GM21825 (cell line): ENCODE results near the gene PDE6C.
"Not testable (repeated sequence)": the region's sequence is repeated elsewhere in the genome, so short reads cannot be mapped to it uniquely, and the experiment has no call there.

Source experiments
- ATAC-seq: cut with Tn5 transposase; IDR thresholded peaks from one replicate; pipeline ENCODE4 v1.9.1; 2021; ENCODE audit warnings: mild to moderate bottlenecking, moderate library complexity; ENCODE audit not compliant: unreplicated experiment

PDE6C gene

DNA sequence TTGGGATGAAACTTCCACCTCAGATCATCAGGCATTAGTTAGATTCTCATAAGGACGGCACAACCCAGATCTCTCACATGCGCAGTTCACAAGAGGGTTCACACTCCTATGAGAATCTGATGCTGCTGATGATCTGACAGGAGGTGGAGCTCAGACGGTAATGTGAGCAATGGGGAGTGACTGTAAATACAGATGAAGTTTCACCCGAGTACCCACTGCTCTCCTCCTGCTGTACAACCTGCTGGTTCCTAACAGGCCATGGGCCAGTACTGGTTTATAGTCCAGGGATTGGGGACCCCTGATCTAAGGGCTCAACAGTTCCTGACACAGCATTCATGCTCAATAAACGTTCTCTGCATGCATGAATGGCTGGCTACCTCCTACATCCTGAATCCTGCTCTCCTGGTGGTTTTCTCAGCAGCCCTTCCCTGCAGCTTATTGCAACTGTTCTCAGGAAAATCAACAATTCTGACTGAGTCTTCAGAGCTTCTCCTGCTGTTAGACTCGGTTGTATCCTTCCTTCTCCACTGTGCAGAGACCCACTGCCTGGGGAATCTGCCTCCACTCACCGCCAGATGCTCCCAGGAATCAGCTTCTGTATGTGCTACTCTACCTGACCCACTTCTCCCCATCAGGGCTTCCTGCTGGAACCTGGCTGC is 17.4 kb downstream of the PDE6C start:
- ATAC-seq, result no peak

DNA sequence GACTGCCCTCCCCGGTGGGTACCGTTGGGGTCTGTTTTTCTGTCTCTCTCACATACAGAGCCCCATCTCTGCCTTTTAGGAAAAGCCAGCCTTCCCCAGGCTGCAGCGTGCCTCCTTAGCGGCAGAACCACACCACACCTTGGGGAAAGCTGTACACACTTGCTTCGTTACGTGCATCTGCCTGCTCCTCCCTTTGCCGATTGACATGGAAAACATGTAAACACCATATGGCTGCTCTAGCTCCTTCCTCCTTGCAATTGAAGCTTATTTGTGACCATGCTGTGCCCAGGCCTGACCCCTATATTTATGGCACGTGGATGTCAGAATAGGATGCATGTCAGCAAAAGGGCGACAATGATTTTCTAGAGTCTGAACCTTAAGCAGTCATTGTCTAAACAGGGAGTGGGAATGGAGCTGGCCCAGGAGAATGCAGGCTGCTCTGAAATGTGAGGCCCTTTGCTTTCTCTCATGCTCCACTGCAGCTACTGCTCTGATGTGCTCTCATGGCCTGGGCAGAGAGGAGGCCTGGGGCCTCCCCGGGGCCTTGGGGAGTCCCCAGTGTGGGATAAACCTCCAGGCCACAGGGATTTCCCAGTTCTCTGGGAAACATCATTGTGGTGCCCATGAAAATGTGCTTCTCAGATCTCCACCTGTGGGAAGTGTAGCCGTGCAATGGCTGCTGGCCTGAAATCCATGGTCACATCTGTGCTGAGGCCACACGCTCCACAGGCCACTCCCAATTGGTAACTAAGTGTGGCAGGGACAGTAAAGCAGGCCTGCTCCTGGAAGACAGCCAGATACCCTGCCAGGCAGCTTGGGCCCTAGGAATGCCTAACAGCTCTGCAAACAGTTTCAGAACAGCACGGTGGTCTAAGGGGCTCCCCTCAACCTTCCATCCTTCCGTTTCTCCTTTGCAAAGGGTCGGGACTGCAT is 18.6 kb downstream of the PDE6C start:
- no peak for ATAC-seq

DNA sequence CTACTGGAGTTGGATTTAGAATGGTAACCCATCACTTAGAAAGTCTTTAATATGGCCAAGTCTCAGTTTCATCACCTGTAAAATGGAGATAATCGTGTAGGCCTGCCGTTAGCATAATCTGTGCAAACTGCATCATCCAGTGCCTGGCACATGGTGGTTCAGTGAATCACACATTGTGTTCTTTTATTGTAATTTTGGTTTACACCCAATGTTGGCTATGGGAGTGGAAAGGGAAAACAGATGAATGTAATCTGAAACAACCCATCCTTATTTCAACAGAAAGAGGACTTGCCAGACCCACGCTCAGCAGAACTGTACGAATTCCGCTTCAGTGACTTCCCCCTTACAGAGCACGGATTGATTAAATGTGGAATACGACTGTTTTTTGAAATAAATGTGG is 27.5 kb downstream of the PDE6C start:
- no peak for ATAC-seq

DNA sequence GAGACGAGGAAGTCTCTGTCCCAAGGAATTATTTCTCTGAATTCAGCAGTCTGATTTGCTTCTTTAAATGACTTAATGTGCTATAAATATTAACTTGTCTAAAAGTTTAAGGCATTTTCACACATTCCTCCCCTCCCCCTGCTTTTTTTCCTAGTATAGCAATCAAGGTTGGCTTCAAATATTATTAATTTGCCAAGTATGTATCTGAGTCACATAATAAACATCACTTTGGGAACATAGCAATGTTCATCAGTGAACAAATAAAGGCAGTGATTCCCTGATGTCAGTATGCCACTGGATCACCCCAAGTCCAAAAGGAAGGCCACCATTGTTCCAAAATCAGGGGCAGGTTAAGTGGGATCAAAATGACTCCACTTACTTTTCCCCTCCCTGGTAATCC is 40.5 kb downstream of the PDE6C start:
- no peak for ATAC-seq

DNA sequence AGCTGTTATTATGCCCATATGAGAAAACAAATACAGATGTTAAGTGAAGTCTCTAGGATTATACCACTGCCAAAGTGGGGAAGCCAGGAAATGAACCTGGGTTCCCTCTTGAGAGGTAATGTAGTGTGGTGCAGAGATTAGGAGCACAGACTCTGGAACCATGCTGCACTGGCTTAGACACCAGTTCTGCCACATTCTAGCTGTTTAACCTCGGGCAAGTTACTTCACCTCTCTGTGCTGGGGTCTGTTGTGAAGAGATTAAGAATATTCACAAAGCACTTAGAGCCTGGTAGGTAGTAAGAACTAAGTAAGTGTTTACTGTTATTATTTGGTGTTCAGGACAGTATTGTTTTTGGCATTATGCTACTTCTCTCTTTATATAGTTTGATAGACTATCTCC is 41.9 kb downstream of the PDE6C start:
- ATAC-seq, result no peak

DNA sequence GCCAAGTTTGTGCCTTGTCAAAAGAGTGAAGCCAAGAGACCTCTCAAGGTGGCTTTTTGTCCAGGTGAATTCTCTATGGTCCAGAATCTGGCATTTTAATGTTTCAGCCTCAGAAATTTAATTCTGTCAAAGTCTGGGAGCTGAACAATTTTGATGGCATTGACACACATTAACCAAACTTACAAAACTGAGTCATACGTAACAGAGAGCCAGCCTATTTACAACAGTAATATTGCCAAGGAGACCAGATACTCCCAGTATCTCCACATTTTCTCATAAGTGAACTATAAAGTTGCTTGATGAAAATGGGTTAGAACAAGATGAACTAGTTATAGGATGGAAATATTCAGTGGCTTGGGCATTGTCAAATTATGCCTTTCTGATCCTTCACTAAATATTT is 43.8 kb downstream of the PDE6C start:
- no peak for ATAC-seq

DNA sequence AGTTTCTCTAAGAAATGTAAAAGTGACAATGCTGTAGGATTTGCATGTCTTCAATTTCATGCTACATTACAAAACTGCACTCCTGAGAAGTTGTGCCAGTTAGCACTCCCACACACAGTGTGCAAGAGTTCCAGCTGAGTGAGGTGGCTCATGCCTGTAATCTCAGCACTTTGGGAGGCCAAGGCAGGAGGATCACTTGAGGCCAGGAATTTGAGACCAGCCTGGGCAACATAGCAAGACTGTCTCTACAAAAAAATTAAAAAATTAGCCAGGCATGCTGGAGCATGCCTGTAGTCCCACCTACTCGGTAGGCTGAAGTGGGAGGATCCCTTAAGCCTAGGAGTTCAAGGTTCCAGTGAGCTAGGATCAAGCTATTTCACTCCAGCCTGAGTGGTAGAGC is 45.4 kb downstream of the PDE6C start:
- no peak for ATAC-seq

DNA sequence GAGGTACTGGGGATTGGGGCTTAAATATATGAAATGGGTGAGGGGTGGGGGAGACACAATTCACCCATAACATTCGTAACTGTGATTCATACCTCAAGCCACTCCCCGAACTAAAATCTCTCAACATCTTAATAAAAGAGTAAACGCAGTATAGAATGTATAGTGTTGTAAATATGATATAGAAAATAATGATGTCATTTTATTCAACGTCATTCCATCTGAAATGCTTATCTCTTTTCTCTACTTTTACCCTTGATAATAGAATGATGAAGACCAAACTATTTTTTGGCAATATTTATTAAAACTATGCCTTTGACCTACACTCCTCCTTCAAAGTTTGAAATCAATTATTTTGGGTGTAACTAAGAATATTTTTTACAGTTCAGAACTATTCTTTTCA is 53.7 kb downstream of the PDE6C start:
- no peak for ATAC-seq

DNA sequence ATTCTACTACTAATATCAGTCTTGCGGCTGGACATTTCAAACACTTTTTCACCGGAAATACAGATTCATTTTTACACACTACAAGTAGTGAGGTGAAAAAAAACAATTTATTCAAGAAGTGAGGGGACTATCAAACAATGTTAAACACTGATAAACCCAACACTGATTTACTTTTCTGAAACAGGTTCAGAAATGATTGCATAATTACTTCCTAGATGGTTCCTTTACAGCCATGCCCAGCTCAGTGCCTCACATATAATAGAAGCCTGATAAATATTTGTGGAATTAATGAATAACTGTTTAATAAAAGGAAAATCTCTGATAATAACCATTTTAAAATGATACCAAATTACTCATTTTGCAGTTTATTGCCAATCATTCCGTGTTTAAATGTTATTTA is 55.5 kb downstream of the PDE6C start:
- ATAC-seq, result no peak

DNA sequence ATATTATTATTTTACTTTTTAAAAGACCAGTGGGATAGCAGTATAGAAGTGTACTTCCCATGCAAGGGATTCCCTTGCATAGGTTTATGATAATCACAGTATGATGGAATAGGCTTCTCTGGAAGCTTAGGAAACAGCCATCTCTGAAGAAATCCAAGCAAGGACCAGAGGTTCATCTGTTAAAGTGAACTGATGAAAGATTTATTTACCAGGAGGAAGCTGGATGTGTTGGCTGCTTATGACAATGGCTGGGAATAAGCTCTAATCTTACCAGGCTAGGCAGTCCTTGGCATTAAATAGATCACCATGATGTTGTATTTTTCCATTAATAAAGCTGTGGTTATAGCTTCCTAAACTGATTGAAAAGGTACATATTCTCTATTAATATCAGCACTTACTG is 58.0 kb downstream of the PDE6C start:
- no peak for ATAC-seq

DNA sequence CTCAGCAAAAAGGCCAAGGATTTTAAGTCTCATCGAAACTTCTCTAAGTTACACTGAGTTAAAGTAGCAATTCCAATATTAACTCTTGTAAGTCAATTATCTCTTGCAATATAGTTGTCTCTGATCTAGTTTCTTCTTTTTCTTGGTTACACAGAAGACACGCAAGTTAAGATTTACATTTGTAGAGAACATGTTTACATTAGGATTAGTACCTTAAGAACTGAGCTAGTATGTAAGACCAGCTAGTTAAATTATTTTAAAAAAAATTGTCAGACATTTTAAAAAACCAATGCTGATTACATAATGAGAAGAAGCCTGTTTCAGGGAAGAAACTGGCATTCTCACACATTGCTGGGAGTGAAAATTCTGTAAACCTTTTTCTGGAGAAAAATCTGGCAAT is 58.7 kb downstream of the PDE6C start:
- ATAC-seq, result no peak

DNA sequence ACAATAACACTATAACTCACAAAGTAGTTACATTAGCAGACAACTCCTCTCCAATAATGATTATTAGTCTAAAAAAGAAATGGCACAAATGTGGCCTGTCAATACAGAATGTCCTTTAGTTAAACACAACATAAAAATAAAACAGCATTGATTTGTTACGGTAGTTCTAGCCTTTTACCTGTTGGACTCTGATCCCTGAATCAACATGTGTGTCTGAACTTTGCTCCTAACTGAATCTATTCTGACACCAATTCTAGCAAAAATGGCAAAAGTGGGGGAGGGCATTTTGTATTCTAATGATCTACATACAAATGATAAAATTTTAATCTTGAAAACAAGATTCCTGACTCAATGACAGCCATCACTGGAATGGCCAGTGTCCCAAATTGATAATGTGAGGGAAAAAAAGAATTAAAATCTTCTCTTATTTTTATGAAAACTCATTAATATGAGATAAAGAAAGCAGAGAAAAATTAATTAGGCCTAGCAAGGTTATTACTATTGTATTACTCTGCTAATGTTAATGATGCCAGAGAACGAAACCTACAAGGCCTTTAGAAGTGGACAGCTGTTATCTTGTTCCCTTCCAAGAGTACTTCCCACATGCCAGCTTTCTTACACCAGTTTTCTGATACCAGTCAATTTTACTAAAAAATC is 59.8 kb downstream of the PDE6C start:
- ATAC-seq, result no peak

DNA sequence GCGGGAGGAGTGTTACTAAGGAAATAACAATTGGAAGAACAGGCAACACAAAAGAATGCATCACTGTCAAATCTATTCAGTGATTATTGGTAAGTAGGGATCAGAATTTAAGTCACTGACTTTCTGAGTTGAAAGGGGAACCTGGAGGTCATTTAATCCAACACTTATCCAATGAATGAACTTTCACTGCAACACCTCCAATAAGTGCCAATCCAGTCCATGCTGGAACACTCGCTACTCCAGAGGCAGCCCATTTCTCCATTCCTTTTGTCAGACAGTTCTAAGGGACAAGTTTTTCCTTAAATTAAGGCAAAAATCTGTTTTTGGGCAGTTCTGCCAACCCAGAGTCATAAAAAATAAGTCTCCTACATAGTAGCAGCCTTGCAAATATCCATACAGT is 60.6 kb downstream of the PDE6C start:
- ATAC-seq, result no peak

DNA sequence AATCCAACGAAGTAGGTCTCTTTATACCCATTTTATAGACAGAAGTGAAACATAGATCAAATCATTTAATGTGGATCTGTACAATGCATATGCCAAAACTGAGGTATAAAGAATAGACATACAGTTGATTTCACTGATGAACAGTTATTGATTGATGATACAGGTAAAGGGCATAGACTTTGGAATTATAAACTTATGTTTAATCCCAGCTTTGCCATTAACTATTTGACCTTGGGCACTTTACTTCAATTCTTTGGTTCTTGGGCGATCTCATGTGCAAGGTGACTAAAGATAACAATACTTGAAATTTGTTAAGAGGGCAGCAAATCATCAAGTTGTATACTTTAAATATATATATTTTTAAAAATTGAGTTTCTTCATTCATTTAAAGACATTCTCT is 61.5 kb downstream of the PDE6C start:
- no peak for ATAC-seq

DNA sequence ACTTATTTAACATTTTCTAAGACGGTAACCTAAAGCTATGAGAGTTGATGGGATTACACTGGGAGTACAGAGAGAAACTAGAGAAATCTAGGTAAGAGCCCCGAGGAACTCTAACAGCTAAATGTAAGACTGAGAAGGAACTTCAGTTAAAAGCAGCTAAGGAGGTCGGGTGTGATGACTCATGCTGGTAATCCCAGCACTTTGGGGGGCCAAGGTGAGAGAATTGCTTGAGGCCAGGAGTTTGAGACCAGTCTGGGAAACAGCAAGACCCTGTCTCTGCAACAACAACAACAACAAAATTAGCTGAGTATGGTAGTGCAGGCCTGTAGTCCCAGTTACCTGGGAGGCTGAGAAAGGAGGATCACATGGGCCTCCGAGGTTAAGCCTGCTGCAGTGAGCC is 66.0 kb downstream of the PDE6C start:
- no peak for ATAC-seq

DNA sequence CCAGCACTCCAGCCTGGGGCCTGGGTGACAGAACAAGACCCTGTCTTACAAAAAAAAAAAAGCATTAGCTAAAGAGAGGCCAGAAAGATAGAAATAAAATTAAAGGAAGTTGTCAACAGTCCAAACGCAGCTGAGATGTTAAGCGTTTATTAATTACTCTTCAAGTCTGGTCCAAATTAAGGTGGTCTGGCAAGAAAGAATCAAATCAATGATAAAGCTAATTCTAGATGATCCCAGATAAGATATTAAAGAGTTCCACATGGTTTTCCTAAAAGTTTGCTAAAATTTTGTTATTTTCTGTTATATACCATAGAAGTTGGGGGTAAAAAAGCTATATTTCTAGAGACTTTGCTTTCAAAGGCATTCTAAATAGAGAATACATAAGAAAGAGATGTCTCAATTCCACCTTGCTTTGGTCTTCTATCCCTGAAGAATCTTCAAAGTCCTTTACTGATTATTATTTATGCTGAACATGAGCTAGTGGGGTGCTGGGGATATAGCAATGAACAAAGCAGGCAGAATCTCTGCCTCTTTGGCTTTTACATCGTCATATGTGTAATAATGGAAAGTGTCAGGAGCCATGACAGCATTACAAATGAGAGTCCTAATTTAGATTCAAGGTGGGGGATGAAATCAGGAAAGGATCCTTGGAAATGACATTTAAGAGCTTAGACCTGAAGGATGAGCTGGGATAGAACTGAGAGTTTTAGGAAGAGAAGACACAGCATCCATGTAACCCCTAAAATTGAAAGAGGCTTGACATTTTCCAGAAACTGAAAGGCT is 66.7 kb downstream of the PDE6C start:
- no peak for ATAC-seq

DNA sequence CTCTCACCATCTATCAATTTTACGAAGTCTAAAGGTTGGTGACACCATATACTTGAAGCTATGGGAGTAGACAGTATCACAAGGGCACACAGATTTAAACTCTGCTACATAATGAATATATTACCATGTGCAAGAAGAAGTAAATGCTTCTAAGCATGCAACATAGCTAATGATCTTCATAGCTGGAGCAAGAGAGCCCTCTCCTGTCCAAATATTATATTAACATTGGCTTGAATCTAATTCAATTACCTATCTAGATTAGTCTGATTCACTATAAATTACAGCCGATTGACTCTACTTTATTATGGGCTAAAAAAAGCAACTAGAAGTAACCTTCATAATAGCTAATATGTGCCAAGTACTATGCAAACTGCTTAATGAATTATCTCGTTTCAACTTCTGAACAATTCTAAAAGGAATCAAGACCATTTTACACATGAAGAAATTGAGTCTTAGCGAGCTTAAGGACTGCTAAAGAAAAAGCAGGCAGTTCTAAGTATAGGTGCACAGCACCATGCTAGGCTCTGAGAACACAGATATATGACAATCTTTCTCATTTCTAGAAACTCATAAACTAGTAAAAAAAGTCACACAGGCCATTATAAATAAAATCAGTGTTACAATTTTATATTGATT is 68.2 kb downstream of the PDE6C start:
- ATAC-seq, result no peak

DNA sequence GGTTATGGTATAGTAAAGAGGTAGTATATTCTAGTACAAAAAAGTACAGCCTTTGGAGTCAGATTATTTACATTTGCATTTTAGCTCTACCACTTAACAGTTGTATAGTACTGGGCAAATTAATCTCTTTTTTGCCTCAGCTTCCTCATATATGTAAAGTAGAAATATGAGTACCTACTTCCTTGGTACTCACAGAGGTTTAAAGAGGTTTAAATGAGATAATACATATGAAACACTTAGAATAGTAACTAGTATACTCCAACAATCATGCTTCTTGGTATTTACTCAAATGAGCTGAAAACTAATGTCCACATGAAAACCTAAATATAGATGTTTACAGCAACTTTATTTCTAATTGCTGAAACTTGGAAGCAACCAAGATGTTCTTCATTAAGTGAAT is 75.4 kb downstream of the PDE6C start:
- no peak for ATAC-seq

DNA sequence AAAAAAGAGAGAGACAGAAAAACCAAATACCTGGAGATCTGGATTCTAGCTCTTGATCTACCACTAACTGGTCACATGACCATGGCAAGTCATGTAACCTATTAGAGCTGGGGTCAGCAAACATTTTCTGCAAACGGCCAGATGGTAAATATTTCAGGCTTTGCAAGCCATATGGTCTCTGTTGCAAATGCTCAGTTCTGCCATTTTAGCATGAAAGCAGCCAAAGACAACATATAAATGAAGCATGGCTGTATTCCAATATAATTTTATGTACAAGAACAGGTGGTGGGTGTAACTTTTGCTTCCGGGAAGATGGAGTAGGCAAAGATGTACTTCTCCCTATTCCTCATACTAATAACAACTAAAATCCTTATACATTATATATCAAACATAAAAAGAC is 83.4 kb downstream of the PDE6C start:
- ATAC-seq, result no peak

DNA sequence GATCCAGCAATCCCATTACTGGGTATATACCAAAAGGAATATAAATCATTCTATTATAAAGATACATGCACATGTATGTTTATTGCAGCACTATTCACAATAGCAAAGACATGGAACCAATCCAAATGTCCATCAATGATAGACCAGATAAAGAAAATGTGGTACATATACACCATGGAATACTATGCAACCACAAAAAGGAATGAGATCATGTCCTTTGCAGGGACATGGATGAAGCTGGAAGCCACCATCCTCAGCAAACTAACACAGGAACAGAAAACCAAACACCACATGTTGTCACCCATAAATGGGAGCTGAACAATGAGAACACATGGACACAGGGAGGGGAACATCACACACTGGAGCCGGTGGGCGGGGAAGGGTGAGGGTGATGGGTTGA is 84.2 kb downstream of the PDE6C start:
- not testable (repeated sequence) for ATAC-seq

DNA sequence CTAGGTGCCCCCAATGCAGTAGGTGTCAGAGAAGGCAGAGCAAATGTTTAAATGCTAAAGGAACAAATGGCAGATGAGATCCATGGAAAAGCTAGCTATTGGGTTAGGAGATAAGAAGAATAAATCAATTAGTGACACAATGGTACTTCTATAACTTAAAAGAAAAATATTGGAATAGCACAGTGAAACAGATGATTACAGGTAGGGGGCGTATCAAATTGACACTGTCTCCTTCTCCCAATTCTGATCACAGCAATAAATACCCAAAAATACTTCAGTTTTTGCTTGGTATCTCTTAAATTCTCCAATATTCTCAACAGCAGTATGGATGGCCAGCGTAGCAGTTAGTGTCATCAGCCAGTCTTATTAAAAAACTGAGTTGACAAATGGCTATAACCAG is 84.9 kb downstream of the PDE6C start:
- ATAC-seq, result no peak
